ENCODE data around the gene CCDC90B.

CCDC90B gene

DNA sequence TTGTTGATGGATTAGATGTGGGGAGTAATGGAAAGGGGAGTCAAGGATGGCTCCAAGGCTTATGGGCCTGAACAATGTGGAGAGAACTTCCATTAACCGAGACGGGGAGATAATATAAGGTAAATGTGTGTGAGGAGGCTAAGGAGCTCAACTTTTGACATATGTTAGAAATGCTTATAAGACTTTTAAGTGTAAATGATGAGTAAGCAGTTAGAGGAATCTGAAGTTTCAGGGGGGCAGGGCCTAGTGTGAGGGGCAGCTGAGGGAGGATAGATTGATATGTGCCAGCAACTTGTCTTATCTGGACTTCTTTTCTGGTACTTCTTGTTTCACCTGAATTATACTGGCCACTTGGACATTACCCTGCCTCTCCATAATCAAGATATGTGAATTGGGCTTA lies 62.7 kb downstream of the CCDC90B start:
- Histone ChIP-seq H3K9ac (ENCODE audit: insufficient read length) (no peak overlapping the region), H3K9me3 (ENCODE audit: low read depth, low read length) (no peaks in the 10 kb centered on the region), H3K4me3 (no peak overlapping the region), H3K36me3 (ENCODE audit: insufficient read depth, low read length) (no peaks in the 10 kb centered on the region), H3K27ac (no peak overlapping the region)
- no peak for DNase-seq (ENCODE audit: low read depth, low spot score)
- no peak for TF ChIP-seq FOXP2 (optimal IDR thresholded peaks at IDR 0.05; ENCODE audit: control extremely low read depth, extremely low read length, insufficient read depth)
- no peak for TF ChIP-seq POLR2AphosphoS5 (IDR thresholded peaks at IDR 0.05; ENCODE audit: borderline replicate concordance, low read depth, low read length)
- no peak for TF ChIP-seq EZH2 (IDR thresholded peaks at IDR 0.05)

DNA sequence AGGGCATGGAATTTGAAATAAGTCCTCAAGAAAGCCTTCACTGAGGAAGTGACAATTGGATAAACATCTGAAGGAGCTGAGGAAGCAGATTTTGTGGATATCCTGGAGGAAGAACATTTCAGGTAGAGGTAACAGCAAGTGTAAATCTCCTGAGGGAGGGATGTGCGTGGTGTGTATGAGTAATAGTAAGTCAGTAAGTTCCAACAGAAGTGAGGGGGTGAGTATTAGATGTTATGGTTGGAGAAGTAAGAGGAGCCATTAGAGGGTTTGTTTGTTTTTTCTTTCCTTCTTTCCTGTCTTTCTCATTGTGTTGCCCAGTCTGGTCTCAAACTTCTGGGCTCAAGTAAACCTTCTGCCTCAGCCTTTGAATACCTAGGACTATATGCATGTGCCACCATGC lies 63.7 kb downstream of the CCDC90B start:
- H3K4me3 ChIP-seq, result no peak overlapping the region
- no peaks in the 10 kb centered on the region for H3K36me3 ChIP-seq (ENCODE audit: insufficient read depth, low read length)
- H3K9me3 ChIP-seq (ENCODE audit: low read depth, low read length), result no peaks in the 10 kb centered on the region
- TF ChIP-seq EZH2 (IDR thresholded peaks at IDR 0.05), result no peak
- no peak for TF ChIP-seq FOXP2 (optimal IDR thresholded peaks at IDR 0.05; ENCODE audit: control extremely low read depth, extremely low read length, insufficient read depth)
- no peak for TF ChIP-seq POLR2AphosphoS5 (IDR thresholded peaks at IDR 0.05; ENCODE audit: borderline replicate concordance, low read depth, low read length)
- no peak overlapping the region for H3K9ac ChIP-seq (ENCODE audit: insufficient read length)
- H3K27ac ChIP-seq, result no peak overlapping the region
- DNase-seq (ENCODE audit: low read depth, low spot score), result no peak

- Histone ChIP-seq H3K9me3 (ENCODE audit: low read depth, low read length) (no peaks in the 10 kb centered on the region), H3K4me3 (no peak overlapping the region), H3K27ac (no peak overlapping the region), H3K9ac (ENCODE audit: insufficient read length) (no peak overlapping the region), H3K36me3 (ENCODE audit: insufficient read depth, low read length) (no peaks in the 10 kb centered on the region)
- no peak for DNase-seq (ENCODE audit: low read depth, low spot score)
- TF ChIP-seq EZH2 (IDR thresholded peaks at IDR 0.05), result no peak
- no peak for TF ChIP-seq FOXP2 (optimal IDR thresholded peaks at IDR 0.05; ENCODE audit: control extremely low read depth, extremely low read length, insufficient read depth)
- TF ChIP-seq POLR2AphosphoS5 (IDR thresholded peaks at IDR 0.05; ENCODE audit: borderline replicate concordance, low read depth, low read length), result no peak
Measured at GRCh38 chr11:83221694-83222093, 64.5 kb downstream of the CCDC90B start.

- no peak for DNase-seq (ENCODE audit: low read depth, low spot score)
- no peak overlapping the region for H3K4me3 ChIP-seq
- TF ChIP-seq POLR2AphosphoS5 (IDR thresholded peaks at IDR 0.05; ENCODE audit: borderline replicate concordance, low read depth, low read length) (no peak), EZH2 (IDR thresholded peaks at IDR 0.05) (no peak), FOXP2 (optimal IDR thresholded peaks at IDR 0.05; ENCODE audit: control extremely low read depth, extremely low read length, insufficient read depth) (no peak)
Measured at GRCh38 chr11:83220260-83220659, 65.9 kb downstream of the CCDC90B start.

DNA sequence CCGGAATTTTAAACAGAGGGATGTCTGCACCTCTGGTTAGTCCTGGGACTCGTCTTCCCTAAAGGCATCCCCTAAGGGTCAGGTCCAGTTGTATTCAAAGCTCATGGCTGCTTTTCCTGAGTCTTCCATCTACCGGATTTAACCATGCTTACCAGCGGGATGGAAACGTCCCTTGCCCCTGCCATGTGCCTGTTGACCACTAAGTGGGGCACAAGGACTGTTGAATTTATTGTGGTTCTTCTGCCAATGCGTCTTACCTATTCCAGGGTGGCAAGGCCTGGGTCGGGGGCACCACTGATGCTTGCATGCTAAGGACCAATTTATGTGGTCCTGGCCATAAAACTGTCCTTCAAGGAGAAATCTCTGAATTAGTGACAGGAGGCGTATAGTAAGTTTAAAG lies 67.1 kb downstream of the CCDC90B start:
- no peak overlapping the region for H3K4me3 ChIP-seq
- TF ChIP-seq EZH2 (IDR thresholded peaks at IDR 0.05), result no peak
- no peak for TF ChIP-seq POLR2AphosphoS5 (IDR thresholded peaks at IDR 0.05; ENCODE audit: borderline replicate concordance, low read depth, low read length)
- no peak for TF ChIP-seq FOXP2 (optimal IDR thresholded peaks at IDR 0.05; ENCODE audit: control extremely low read depth, extremely low read length, insufficient read depth)
- DNase-seq (ENCODE audit: low read depth, low spot score), result no peak
- H3K36me3 ChIP-seq (ENCODE audit: insufficient read depth, low read length), result peaks cover 4% of the 10 kb centered on the region; the same call in 1 of the 2 replicates
- no peak overlapping the region for H3K9ac ChIP-seq (ENCODE audit: insufficient read length)
- no peaks in the 10 kb centered on the region for H3K9me3 ChIP-seq (ENCODE audit: low read depth, low read length)
- no peak overlapping the region for H3K27ac ChIP-seq

More at GRCh38 chr11:83220260-83220659, 65.9 kb downstream of the CCDC90B start:
- H3K27ac ChIP-seq, result peak overlapping the region; percentile 31; the same call in 1 of the 2 replicates
- H3K9ac ChIP-seq (ENCODE audit: insufficient read length), result no peak overlapping the region
- H3K36me3 ChIP-seq (ENCODE audit: insufficient read depth, low read length), result no peaks in the 10 kb centered on the region
- H3K9me3 ChIP-seq (ENCODE audit: low read depth, low read length), result no peaks in the 10 kb centered on the region
